OCI-LY7 (cell line): ENCODE data around the gene ATXN10. TPM values are rescaled to one million over a fixed set of nuclear protein-coding genes. Genes with fewer than 3 reads are reported as not detected.

ENCODE experiments used
- BruUV-seq: library from RNA; stranded (reverse); fragments of 400-500 nt; replicated peaks from 2 replicates; lab custom pipeline; 2021; lab: Mats Ljungman, UMichigan
- CTCF ChIA-PET: fragments of 300-600 bp; sonication (Branson Sonifier 250); formaldehyde crosslinking; loops from one replicate; lab custom pipeline; 2022; ENCODE audit warnings: antibody characterized with exemption; ENCODE audit not compliant: unreplicated experiment; lab: Charles Lee
- POLR2A ChIA-PET: fragments of 300-600 bp; sonication (Branson Sonifier 250); formaldehyde crosslinking; loops from one replicate; lab custom pipeline; 2022; ENCODE audit warnings: antibody characterized with exemption; lab: Charles Lee
- DNase-seq: peaks from one replicate; pipeline ENCODE4 v3.0.0-alpha.2; 2015; ENCODE audit warnings: low spot score
- H2AFZ ChIP-seq: fragments of 200-600 bp; sonication (generic), shearing (Covaris generic); 2 replicates; pipeline ENCODE4 v1.6.1; 2014; ENCODE audit warnings: mild to moderate bottlenecking, antibody characterized with exemption, low read length, moderate library complexity
- H3K27ac ChIP-seq: fragments of 200-600 bp; sonication (generic); 2 replicates; pipeline ENCODE4 v1.5.1; 2014; ENCODE audit warnings: mixed run types, low read depth, mild to moderate bottlenecking, moderate library complexity, low read length, inconsistent platforms; ENCODE audit not compliant: poor library complexity, severe bottlenecking
- H3K36me3 ChIP-seq: fragments of 200-600 bp; sonication (generic); 2 replicates; pipeline ENCODE4 v1.6.1; 2014; ENCODE audit warnings: mild to moderate bottlenecking, antibody characterized with exemption, low read length, moderate library complexity, mixed read lengths; ENCODE audit not compliant: insufficient read depth
- H3K4me1 ChIP-seq: fragments of 200-600 bp; sonication (generic); 2 replicates; pipeline ENCODE4 v1.5.1; 2014; ENCODE audit warnings: mild to moderate bottlenecking, low read length; ENCODE audit not compliant: insufficient read depth, poor library complexity, severe bottlenecking
- H3K4me2 ChIP-seq: fragments of 200-600 bp; sonication (generic); 2 replicates; pipeline ENCODE4 v1.6.1; 2014; ENCODE audit warnings: mild to moderate bottlenecking, low read length
- H3K4me3 ChIP-seq: fragments of 200-600 bp; sonication (generic); 2 replicates; pipeline ENCODE4 v1.5.1; 2014; ENCODE audit warnings: mild to moderate bottlenecking, low read depth, low read length; ENCODE audit not compliant: poor library complexity, severe bottlenecking
- H3K79me2 ChIP-seq: fragments of 200-600 bp; sonication (generic); 2 replicates; pipeline ENCODE4 v1.6.1; 2016; ENCODE audit warnings: low read depth, mild to moderate bottlenecking, low read length, moderate library complexity, mixed read lengths; ENCODE audit not compliant: insufficient read depth
- H3K9me2 ChIP-seq: fragments of 200-600 bp; sonication (generic); 2 replicates; pipeline ENCODE4 v1.6.1; 2016; ENCODE audit warnings: mild to moderate bottlenecking, low read length, mixed read lengths; ENCODE audit not compliant: insufficient read depth
- H3K9me3 ChIP-seq: fragments of 200-600 bp; sonication (generic); 2 replicates; pipeline ENCODE4 v1.6.1; 2014; ENCODE audit warnings: mild to moderate bottlenecking, mixed run types, low read length, mixed read lengths
- H4K20me1 ChIP-seq: fragments of 200-600 bp; sonication (generic); 2 replicates; pipeline ENCODE4 v1.6.1; 2014; ENCODE audit warnings: mild to moderate bottlenecking, antibody characterized with exemption, low read length, moderate library complexity, mixed read lengths; ENCODE audit not compliant: insufficient read depth
- CTCF ChIP-seq: fragments of 200-600 bp; sonication (generic); conservative IDR thresholded peaks from 2 replicates; pipeline ENCODE4 v1.5.1; 2014; ENCODE audit warnings: mild to moderate bottlenecking, antibody characterized with exemption, low read length, moderate library complexity, mixed read lengths
- EZH2phosphoT487 ChIP-seq: fragments of 200-600 bp; sonication (generic); IDR thresholded peaks from 2 replicates; pipeline ENCODE4 v1.6.1; 2018; ENCODE audit warnings: low read depth, borderline replicate concordance, mild to moderate bottlenecking, mixed run types, antibody characterized with exemption, low read length, moderate library complexity, mixed read lengths
- intact Hi-C: fragments of 100-400 bp; cut with micrococcal nuclease; formaldehyde crosslinking; loops from one replicate; pipeline ENCODE4 v1.10.0; 2022; ENCODE audit not compliant: unreplicated experiment
- total RNA-seq, 2 experiments: library from RNA; depleted of rRNA in 1 of 2; stranded (reverse); fragments of >200 nt in 1 of 2; shearing (Covaris generic) in 1 of 2; gene quantifications; 2 replicates each; pipeline ENCODE4 v1.2.3, GENCODE V29; 2014 to 2022

The ATXN10 gene
- total RNA-seq, 2 experiments from 2014 or later: 66.1 to 197 TPM

GRCh38 chr22:45754822-45755221, 83.2 kb downstream of the ATXN10 start:
- ChIA-PET POLR2A (no interaction called here), CTCF (interaction anchor here (0.5 kb wide), 1 partner anchor 39 kb away, joined by 3 read pairs; no protein-coding TSS in a partner anchor)
- Histone ChIP-seq H3K4me2 (peak overlapping the region; percentile 44), H3K9me3 (no peaks in the 10 kb centered on the region), H3K79me2 (no peaks in the 10 kb centered on the region), H3K27ac (peak overlapping the region; percentile 28), H3K4me3 (no peak overlapping the region), H4K20me1 (peaks cover 6% of the 10 kb centered on the region), H3K4me1 (peaks cover 46% of the 10 kb centered on the region), H2AFZ (no peak overlapping the region), H3K9me2 (no peaks in the 10 kb centered on the region), H3K36me3 (peaks cover 62% of the 10 kb centered on the region)
- peak; percentile 72 for DNase-seq
- TF ChIP-seq CTCF (no peak), EZH2phosphoT487 (no peak)
- intact Hi-C loops: no loop called here
- no TSS peak for BruUV-seq

- Histone ChIP-seq H3K36me3 (peaks cover 61% of the 10 kb centered on the region), H3K4me3 (no peak overlapping the region), H3K4me1 (peaks cover 48% of the 10 kb centered on the region), H3K79me2 (no peaks in the 10 kb centered on the region), H3K4me2 (no peak overlapping the region), H3K27ac (no peak overlapping the region), H3K9me2 (no peaks in the 10 kb centered on the region), H4K20me1 (peaks cover 6% of the 10 kb centered on the region), H3K9me3 (no peaks in the 10 kb centered on the region), H2AFZ (no peak overlapping the region)
- BruUV-seq: no TSS peak
- CTCF ChIA-PET: no interaction called here
- POLR2A ChIA-PET: interaction anchor here (0.6 to 1.0 kb wide), 4 partner anchors 9 to 18 kb away, joined by 3 to 4 read pairs (median 3); no protein-coding TSS in a partner anchor
- no peak for TF ChIP-seq EZH2phosphoT487
- TF ChIP-seq CTCF: no peak
- no peak for DNase-seq
- intact Hi-C loops: no loop called here
Observed at GRCh38 chr22:45756558-45756957, 84.9 kb downstream of the ATXN10 start.

GRCh38 chr22:45757068-45757467, 85.4 kb downstream of the ATXN10 start:
- H3K27ac ChIP-seq: no peak overlapping the region
- no peak overlapping the region for H3K4me3 ChIP-seq
- no peak for DNase-seq
- no peaks in the 10 kb centered on the region for H3K9me2 ChIP-seq
- peaks cover 58% of the 10 kb centered on the region for H3K36me3 ChIP-seq
- POLR2A ChIA-PET: no interaction called here
- peaks cover 6% of the 10 kb centered on the region for H4K20me1 ChIP-seq
- intact Hi-C loops: no loop called here
- no TSS peak for BruUV-seq
- TF ChIP-seq EZH2phosphoT487: no peak
- TF ChIP-seq CTCF: no peak
- H3K4me1 ChIP-seq: peaks cover 48% of the 10 kb centered on the region
- CTCF ChIA-PET: no interaction called here
- H3K4me2 ChIP-seq: no peak overlapping the region
- H2AFZ ChIP-seq: no peak overlapping the region
- H3K9me3 ChIP-seq: no peaks in the 10 kb centered on the region
- no peaks in the 10 kb centered on the region for H3K79me2 ChIP-seq
